Fibroblast of mammary gland (primary cell): Measurements from ENCODE around the gene TLR4.
A peak's percentile ranks its signal among the peaks of the same experiment; 100 is the strongest.

Experiments
- DNase-seq: peaks from one replicate; pipeline ENCODE4 v3.0.0-alpha.2; 2010; ENCODE audit warnings: low read depth
- H3K4me3 ChIP-seq: 2 replicates; pipeline ENCODE4 v1.5.1; 2011; ENCODE audit warnings: low read depth, mild to moderate bottlenecking, low read length, moderate library complexity; ENCODE audit not compliant: control insufficient read depth
- CTCF ChIP-seq: conservative IDR thresholded peaks from 2 replicates; pipeline ENCODE4 v1.5.1; 2011; ENCODE audit warnings: low read depth, low read length, inconsistent platforms; ENCODE audit not compliant: control insufficient read depth, insufficient read depth

Gene TLR4

GRCh38 chr9:117725426-117725887 lies 21.3 kb downstream of the TLR4 start:
- peak; percentile 68 for DNase-seq
- H3K4me3 ChIP-seq = no peak overlapping the region
- no peak for TF ChIP-seq CTCF

GRCh38 chr9:117729375-117729774 lies 25.2 kb downstream of the TLR4 start:
- no peak for DNase-seq
- H3K4me3 ChIP-seq = no peak overlapping the region
- TF ChIP-seq CTCF = no peak

GRCh38 chr9:117732494-117732893 lies 28.3 kb downstream of the TLR4 start:
- H3K4me3 ChIP-seq = no peak overlapping the region
- no peak for TF ChIP-seq CTCF
- DNase-seq = no peak

- H3K4me3 ChIP-seq = no peak overlapping the region
- DNase-seq = no peak
- no peak for TF ChIP-seq CTCF
Observed at GRCh38 chr9:117733465-117733864, 29.3 kb downstream of the TLR4 start.

- TF ChIP-seq CTCF = no peak
- no peak for DNase-seq
- no peak overlapping the region for H3K4me3 ChIP-seq
Observed at GRCh38 chr9:117734082-117734481, 29.9 kb downstream of the TLR4 start.

GRCh38 chr9:117734523-117735314 lies 30.5 kb downstream of the TLR4 start:
- no peak for TF ChIP-seq CTCF
- peak; percentile 9 for DNase-seq
- H3K4me3 ChIP-seq = no peak overlapping the region

GRCh38 chr9:117737721-117738226 lies 33.6 kb downstream of the TLR4 start:
- TF ChIP-seq CTCF = no peak
- no peak overlapping the region for H3K4me3 ChIP-seq
- DNase-seq = no peak
